ENCODE results near the gene CDK8.
A peak's percentile ranks its signal among the peaks of the same experiment; 100 is the strongest.
"Not testable (repeated sequence)": the region's sequence is repeated elsewhere in the genome, so short reads cannot be mapped to it uniquely, and the experiment has no call there.

CDK8 gene

DNA sequence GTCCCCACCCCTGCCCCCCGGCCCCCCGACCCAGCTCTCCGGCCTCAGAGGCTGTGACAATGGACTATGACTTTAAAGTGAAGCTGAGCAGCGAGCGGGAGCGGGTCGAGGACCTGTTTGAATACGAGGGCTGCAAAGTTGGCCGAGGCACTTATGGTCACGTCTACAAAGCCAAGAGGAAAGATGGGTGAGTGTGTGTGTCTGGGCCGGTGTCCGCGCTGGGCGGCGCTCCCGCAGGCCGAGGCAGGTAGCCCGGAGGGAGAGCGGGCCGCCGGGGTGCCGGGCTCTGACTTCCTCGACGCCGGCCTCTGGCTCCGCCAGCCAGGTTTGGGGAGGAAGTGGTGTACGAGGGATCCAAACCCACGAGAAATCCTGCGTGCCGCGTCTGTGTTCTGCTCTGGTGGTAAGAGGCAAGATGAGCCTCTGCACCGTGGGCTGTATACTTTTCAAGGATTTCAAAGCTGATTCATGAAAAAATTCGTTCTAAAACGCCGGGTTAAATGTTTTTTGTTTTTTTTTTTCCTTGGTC is 718 bp downstream of the CDK8 start:
- peak in 1 of 2 experiments; percentile 39 for DNase-seq

DNA sequence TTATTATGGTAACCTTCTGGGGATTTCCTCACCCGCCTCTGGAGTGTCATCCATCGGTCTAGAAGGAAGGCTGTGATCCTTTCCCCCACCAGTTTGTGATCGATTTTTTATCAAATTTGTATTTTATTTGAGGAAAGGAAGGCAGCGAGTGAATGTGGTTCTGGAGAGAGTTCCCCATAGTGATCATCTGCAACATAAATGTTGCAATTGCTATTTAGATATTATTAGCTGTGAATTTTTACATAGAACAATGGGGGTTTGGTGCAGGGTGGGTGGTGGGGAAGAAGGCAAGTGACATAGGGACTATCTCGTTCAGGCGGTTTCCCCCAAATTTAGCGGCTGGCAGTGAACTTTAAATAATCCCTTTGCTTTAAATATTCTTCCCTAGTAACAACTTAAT is 1.2 kb downstream of the CDK8 start:
- DNase-seq: no peak

DNA sequence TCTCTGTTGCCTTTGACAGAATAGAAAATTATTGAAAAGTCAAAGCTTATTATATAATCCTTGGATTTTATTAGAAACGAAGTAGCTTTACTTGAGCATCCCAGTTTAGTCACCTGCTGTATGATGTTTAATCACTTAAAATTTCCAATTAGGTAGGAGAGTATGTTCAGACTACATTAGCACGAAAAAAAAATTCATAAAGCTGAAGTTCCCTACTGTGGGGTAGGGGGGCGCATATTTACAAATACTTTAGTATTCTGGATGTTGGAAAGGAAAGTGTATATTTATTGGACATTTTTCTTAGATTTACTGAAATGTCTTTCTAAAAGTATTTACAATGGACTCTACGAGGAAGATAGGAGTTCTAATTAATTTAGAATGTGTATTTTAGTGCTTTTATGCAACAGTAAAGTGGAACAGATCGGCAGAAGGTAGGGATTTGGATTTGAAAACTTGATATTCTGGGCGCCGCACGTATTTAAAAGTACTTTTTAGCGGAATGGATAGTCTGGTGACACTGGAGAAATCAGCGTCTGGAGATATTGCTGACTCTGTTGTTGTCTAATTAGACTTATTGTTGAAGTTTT is 1.9 kb downstream of the CDK8 start:
- peak in 1 of 2 experiments; percentile 7 for DNase-seq

DNA sequence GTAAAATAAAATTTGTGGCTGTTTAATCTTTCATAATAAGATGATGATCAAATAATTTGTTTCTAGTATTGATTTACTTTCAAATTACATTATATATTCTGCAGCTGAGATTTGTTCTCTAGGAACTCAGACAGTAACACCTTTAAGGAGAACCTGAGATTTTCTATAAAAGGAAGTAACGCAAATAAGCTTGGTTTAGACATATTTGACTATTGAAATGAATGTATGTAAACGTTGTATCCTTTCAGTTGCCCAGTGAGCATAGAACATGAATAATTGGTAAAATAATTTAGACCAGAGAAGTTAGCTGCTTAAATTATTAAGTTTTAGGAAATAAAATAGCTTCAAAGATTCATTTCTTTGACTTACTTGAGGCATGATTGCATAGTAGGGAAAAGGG is 3.1 kb downstream of the CDK8 start:
- DNase-seq: no peak

DNA sequence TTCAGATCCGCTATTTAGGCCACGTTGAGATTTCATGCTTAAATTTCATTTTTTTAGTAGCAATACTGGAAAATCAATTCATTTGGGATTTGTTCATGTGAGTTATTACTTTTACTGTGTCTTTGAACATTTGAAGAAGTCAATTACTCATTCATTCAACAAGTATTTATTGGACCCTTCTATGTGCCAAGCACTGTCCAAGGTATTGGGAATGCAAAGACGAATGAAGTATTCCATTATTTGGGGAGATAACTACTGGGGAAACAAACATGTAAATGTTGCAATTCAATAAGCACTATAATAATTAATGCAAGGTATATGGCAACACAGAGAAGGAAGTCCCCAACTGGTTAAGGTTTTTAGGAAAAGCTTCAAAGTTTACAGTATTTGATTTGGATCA is 5.7 kb downstream of the CDK8 start:
- no peak for DNase-seq

DNA sequence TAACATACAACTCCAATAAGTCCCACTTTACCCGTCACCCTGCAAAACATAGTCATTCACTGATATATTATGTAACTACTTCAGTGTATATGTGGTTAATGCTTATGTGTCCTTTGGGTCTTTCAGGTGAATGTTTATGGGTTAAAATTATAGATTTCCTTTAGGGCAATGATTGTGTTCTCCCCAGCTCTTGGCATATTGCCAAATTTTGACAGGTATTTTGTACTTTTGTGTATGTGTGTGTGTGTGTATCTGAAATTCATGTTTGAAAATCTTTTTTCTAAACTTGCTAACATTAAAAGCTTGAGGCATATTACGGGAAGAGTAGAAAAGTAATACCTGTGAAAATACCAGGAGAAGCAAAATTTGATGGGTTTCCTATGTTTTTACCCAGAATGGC is 8.2 kb downstream of the CDK8 start:
- DNase-seq: no peak

DNA sequence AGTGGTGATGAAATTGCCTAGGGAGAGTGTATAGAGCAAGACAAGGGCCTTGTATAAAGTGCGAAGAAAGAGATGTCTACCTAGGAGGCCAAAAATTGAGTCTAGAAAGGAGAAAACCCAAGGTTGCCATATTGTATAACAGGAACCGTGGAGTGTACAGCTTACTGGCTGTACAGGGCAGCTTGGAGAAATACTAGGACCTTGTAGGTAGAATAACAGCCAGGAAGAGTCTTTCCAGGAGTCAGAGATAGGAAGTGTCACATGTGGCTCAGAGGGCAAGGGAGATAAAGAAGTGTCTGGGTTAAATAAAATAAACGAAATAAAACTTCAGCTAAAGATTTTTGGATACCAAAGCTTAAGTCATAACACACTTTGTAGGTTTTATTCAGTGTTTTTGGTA is 12.4 kb downstream of the CDK8 start:
- DNase-seq: no peak

DNA sequence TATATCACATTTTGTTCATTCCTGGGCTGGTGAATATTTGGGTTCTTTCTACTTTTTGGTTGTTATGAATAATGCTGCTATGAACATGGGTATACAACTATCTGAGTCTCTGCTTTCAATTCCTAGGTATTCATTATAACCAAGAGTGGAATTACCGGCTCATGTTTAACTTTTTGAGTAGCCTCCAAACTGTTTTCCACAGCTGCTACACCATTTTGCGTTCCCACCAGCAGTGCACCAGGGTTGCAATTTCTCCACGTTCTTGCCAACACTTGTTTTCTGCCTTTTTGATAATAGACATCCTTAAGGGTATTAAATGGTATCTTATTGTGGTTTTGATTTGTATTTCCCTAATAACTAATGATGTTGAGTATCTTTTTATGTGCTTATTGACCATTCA is 16.8 kb downstream of the CDK8 start:
- DNase-seq: no peak

DNA sequence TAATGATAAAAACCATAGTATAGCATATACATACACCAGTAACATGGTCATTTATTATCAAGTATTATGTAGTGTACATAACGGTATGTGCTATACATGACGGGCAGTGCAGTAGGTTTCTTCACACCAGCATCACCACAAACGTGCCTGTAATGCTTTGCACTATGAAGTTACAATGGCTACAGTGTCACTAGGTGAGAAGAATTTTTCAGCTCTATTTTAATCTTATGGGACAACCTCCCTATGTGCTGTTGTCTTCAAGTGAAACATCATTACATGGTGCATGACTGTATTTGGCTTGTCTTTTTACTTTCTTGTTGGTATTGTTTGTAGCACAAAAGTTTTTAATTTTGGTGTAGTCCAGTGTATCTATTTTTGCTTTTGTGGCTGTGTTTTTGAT is 18.7 kb downstream of the CDK8 start:
- DNase-seq: no peak

DNA sequence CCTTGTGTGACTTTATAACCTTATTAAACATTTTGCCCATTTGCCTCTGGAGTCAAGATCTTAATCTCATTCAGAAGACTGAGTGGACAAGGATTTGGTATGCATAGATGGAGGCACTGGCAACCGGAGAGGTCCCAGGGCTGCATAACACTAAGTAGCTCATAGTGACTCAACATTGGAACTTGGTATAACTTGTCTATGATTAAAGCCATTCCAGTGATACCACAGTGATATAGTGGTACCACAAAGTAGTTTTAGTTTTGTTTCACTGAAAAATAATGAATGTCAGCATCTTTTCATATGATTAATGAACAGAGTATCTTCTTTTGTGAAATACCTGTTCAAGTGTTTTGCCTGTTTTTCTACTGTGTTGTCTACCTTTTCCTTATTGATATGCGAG is 26.4 kb downstream of the CDK8 start:
- DNase-seq: no peak

DNA sequence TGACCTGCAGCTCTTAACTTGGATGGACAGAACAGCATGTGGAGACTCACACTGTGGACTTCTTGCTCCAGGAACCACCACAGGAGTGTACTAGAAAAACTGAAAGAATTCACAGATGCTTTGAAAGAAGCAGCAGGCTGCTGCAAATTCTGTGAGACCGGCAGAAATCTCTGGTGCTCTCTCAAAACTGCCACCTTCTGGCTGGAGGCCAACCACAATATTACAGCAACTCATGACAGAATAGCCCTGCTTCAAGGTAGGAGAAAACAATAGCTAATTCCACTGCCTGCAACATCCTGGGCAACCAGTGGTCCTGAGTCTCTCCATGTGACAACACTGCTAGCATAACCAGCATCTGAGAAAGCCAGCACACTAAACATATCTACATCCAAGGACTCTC is 26.9 kb downstream of the CDK8 start:
- DNase-seq: no peak

DNA sequence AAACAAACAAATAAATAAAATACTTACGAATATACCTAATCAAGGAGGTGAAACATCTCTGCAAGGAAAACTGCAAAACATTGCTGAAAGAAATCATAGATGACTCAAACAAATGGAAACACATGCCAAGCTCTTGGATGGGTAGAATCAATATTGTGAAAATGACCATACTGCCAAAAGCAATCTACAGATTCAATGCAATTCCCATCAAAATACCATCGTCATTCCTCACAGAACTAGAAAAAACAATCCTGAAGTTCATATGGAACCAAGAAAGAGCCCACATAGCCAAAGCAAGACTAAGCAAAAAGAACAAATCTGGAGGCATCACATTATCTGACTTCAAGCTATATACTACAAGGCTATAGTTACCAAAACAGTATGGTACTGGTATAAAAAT is 32.0 kb downstream of the CDK8 start:
- not testable (repeated sequence) for DNase-seq

DNA sequence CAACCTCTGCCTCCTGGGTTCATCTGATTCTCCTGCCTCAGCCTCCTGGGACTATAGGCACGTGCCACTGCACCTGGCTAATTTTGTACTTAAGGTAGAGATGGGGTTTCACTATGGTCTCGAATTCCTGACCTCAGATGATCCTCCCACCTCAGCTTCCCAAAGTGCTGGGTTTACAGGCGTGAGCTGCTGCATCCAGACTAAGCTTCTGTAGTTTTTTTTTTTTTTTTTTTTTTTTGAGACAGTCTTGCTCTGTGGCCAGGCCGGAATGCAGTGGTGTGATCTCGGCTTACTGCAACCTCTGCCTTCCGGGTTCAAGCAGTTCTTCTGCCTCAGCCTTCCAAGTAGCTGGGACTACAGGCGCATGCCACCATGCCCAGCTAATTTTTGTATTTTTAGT is 34.9 kb downstream of the CDK8 start:
- DNase-seq: not testable (repeated sequence)

DNA sequence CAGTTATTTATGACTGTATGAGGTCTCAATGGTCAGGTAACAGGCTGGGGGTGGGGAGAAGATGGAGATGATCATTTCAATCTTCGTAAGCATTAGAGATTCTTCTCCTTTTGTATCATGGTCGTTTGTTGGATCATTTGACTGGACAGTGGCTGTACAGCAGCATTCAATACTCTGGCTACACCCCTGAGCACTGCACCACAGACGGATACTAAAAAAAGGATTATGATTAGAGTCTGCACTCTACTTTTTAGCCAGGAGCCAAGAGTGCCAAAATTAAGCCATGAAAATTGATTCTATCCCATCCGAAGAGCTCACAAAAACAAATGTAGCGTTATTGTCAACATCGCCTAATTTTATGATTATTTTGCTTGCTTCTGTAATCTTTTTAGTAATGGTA is 41.9 kb downstream of the CDK8 start:
- DNase-seq: no peak

DNA sequence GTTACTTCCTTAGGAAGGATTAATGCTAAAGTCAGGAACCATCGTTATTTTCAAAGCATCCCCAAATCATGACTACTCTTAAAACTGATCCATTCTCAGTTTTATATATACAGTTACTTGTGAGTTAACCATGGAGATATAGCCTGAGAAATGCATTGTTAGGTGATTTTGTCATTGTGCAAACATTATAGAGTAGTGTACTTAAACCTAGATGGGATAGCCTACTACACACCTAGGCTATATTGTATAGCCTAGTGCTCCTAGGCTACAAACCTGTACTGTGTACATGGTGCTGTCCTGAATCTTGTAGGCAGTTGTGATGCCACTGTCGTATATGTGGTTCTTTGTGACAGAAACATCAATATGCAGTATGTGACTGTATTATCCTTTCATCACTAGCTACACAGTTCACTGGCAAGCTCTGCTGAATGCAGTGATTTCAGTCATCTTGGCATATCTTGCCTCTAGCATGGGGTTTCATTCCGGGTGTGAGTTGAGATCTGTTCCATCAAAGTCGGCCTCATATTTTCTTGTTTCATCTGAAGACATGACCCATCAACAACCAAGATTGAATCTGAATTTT is 45.3 kb downstream of the CDK8 start:
- DNase-seq: no peak

DNA sequence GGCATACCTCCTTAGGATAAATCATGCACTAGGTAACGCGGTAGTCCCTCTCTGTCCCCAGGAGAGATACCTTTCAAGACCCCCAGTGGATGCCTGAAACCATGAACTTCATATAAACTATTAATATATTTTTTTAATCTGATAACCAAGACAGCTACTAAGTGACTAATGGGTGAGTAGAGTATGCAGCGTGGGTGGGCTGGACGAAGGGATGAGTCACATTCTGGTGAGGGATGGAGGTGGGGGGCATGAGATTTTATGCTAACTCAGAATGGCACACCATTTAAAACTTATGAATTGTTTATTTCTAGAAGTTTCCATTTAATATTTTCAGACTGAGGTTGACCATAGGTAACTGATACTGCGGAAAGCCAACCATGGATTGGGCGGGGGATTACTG is 46.2 kb downstream of the CDK8 start:
- DNase-seq: no peak

DNA sequence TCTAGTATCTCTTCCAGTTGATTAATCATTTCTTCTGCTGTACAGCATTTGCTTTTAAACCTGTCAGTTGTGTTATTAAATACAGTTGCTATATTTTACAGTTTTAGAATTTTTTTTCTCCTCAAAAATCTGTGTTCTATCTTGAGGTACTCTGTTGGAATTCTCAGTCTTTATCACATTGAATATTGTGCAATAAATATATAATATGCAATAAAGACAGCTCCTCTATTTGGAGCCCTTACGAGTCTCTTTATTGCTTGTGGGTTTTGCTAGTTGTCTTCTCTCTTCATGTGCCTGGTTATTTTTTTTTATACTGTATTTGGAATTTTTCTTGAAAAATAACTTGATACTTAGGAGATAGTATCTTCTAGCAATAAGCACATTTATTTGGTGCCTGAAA is 51.7 kb downstream of the CDK8 start:
- DNase-seq: no peak

DNA sequence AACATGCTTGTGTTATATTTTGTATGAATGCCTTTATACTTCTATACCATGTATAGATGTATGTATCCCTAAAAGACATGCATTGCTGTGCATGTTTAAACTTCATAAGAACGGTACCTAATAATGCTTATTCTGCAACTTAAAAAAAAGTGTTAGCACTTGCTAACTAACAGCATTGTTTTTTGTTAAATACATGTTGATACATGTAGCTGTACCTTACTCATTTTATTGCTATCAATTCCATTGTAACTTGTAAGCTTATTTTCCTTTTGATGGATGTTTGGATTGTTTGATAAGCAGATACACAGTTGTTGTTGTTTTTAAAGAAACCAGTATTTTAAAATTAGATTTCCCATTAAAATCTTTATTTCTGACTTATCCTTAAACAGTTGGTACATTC is 53.8 kb downstream of the CDK8 start:
- no peak for DNase-seq

DNA sequence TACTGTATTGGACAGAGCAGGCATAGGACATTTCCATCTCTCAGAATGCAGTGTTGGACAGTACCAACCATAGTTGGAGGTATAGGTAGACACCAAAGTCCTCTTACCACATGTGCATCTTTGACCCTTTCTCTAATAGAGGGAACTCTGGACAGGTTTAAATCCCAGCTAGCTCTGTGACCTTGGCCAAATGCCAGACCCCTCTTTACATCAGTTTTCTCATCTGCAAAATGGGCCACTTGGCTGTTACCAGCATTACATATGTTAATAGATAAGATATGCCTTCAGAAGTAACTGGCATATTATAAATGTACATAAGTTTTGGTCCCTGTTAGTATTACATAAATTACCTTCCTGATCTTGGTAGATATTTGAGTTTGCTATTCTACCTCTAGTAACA is 54.3 kb downstream of the CDK8 start:
- DNase-seq: no peak

DNA sequence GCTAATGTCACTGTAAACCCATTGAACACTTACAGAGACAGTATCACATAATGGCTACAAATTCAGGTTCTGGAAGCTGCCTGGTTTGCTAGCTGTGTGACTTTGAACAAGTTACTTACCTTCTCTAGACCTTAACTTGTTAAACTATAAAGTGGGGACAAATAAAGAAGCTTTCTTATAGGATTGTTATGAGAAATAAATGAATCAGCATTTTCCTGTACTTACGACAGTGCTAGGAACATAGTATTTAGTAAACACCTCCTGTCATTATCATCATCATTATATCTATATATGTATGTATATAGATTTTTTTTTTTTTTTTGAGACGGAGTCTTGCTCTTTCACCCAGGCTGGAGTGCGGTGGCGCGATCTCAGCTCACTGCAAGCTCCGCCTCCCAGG is 54.9 kb downstream of the CDK8 start:
- no peak for DNase-seq

DNA sequence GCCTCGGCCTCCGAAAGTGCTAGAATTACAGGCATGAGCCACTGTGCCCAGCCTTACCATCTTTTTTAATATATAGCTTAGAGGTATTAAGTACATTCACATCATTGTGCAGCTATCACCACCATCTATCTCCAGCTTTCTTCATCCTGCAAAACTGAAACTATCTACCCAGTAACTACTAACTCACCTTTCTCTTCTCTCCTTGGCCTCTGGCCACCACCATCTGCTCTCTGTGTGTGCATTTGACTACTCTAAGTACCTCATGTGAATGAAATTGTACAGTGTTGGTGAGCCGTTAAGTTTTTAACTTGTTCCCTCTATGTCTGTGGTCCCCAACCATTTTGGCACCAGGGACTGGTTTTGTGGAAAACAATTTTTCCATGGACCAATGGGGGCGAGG is 56.1 kb downstream of the CDK8 start:
- no peak for DNase-seq

DNA sequence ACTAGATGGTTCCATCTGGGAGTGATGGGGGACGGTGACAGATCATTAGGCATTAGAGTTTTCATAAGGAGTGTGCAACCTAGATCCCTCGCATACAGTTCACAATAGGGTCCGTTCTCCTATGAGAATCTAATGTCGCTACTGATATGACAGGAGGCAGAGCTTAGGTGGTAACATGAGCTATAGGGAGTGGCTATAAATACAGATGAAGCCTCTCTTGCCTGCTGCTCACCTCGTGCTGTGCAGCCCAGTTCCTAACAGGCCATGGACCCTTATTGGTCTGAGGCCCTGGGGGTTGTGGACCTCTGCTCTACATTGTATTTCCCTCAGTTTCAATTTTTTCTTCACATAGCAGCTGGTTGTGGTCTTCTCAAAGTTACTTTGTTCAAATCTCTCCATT is 56.5 kb downstream of the CDK8 start:
- no peak for DNase-seq

DNA sequence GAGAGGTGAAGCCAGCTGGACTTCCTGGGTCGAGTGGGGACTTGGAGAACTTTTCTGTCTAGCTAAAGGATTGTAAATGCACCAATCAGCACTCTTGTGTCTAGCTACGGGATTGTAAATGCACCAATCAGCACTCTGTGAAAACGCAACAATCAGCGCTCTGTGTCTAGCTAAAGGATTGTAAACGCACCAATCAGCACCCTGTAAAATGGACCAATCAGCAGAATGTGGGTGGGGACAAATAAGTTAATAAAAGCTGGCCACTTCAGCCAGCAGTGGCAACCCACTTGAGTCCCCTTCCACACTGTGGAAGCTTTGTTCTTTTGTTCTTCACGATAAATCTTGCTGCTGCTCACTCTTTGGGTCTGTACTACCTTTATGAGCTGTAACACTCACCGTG is 58.1 kb downstream of the CDK8 start:
- DNase-seq: not testable (repeated sequence)

DNA sequence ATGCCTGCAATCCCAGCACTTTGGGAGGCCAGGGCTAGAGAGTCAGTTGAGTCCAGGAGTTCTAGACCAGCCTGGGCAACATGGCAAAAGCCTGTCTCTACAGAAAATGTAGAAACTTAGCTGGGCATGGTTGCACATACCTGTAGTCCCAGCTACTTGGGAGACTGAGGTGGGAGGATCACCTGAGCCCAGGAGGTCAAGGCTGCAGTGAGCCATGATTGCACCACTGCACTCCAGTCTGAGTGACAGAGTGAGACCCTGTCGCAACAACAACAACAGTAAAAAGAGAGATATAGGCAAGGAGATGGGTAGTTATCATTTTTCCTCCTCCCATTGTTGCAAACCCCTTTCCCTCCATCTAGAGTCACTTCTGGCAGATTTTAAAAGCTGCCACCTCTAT is 62.2 kb downstream of the CDK8 start:
- DNase-seq: not testable (repeated sequence)

DNA sequence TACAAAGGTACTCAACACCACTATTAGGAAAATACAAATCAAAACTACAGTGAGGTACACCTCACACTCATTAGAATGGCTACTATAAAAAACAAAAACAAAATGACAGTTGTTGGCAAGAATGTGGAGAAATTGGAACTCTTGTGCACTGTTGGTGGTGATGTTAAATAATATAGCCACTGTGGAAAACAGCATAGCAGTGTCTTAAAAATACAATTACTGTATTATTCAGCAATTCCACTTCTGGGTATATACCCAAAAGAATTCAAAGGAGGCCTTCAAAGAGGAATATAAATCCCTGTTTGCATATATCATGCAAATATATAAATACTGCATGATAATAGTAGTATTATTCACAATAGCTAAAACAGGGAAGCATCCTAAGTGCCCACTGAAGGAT is 66.8 kb downstream of the CDK8 start:
- DNase-seq: no peak

Measured in SW 1271 (cell line).